Measurements from ENCODE around the gene C4A.
"Not testable (repeated sequence)": the region's sequence is repeated elsewhere in the genome, so short reads cannot be mapped to it uniquely, and the experiment has no call there.

- TF ChIP-seq FOXK2 (IDR thresholded peaks at IDR 0.05); FOXM1 (IDR thresholded peaks at IDR 0.05; ENCODE audit: borderline replicate concordance); FOXA1 (IDR thresholded peaks at IDR 0.05); TARDBP (IDR thresholded peaks at IDR 0.05); BHLHE40 (IDR thresholded peaks at IDR 0.05; ENCODE audit: borderline replicate concordance); SP1 (IDR thresholded peaks at IDR 0.05): not testable (repeated sequence)
These were observed 67.9 kb downstream of the C4A start for GRCh38 chr6:32049736-32050135.
